K562 (cell line): Measurements from ENCODE around the gene FCHO1. TPM values are rescaled to one million over a fixed set of nuclear protein-coding genes. Genes with fewer than 3 reads are reported as not detected.

Experiments used
- BACH1 ChIP-seq: fragments of 200-800 bp; sonication (Bioruptor generic); IDR thresholded peaks from 2 replicates; pipeline ENCODE4 v1.6.1; 2016; ENCODE audit warnings: missing genetic modification characterization, missing compliant biosample characterization
- CBX1 ChIP-seq: sonication (generic); IDR thresholded peaks from 2 replicates; pipeline ENCODE4 v1.6.1; 2016; ENCODE audit warnings: antibody characterized with exemption, low read depth, mild to moderate bottlenecking
- CCNT2 ChIP-seq: IDR thresholded peaks from 2 replicates; pipeline ENCODE4 v1.6.1; 2011; ENCODE audit warnings: borderline replicate concordance, low read depth, mild to moderate bottlenecking, moderate library complexity, mixed read lengths, low read length; ENCODE audit not compliant: insufficient read length; ENCODE audit errors: extremely low read depth
- GABPB2 ChIP-seq: fragments of 250-450 bp; sonication (Bioruptor Pico); conservative IDR thresholded peaks from 2 replicates; pipeline ENCODE4 v1.5.1; 2021; ENCODE audit warnings: mild to moderate bottlenecking
- MEF2D ChIP-seq: conservative IDR thresholded peaks from 2 replicates; pipeline ENCODE4 v1.6.1; 2016; ENCODE audit warnings: low read depth, missing genetic modification characterization, missing compliant biosample characterization
- RB1 ChIP-seq: fragments of 450-650 bp; IDR thresholded peaks from 2 replicates; pipeline ENCODE4 v1.6.1; 2017; ENCODE audit warnings: low read depth, mild to moderate bottlenecking
- SMARCA5 ChIP-seq: fragments of 450-650 bp; IDR thresholded peaks from 2 replicates; pipeline ENCODE4 v1.6.1; 2016
- ZNF318 ChIP-seq, 2 experiments: fragments of 450-650 bp; IDR thresholded peaks; 2 replicates each; pipeline ENCODE4 v1.6.1; 2016; ENCODE audit warnings: mild to moderate bottlenecking in 2 of 2, borderline replicate concordance in 1 of 2, low read depth in 1 of 2, moderate library complexity in 1 of 2
- ZNF655 ChIP-seq: fragments of 250-450 bp; sonication (Bioruptor Pico); IDR thresholded peaks from 2 replicates; pipeline ENCODE4 v1.5.0; 2021
- polyA plus RNA-seq, 8 experiments: library from polyadenylated mRNA; depleted of rRNA in 4 of 8; stranded (reverse) in 5 of 8; unstranded in 3 of 8; fragments of >200 nt; fragmentation: Nextera tagmentation in 2 of 8; fragmentation: Illumina TruSeq in 1 of 8; extraction: Ambion mirVana in 2 of 8; extraction: Trizol in 1 of 8; gene quantifications; 2 replicates each; pipeline versions ENCODE4 v1.2.1 to v1.2.3, GENCODE V29; 2011 to 2014; ENCODE audit warnings: inconsistent platforms in 1 of 8, missing spikeins in 1 of 8
- total RNA-seq, 7 experiments: library from RNA; depleted of rRNA in 6 of 7; stranded (reverse); fragments of >200 nt in 6 of 7; fragmentation: Illumina TruSeq in 2 of 7; extraction: Trizol in 2 of 7; gene quantifications; 2 replicates each; pipeline versions ENCODE4 v1.2.1 to v1.2.3, GENCODE V29; 2011 to 2021; ENCODE audit warnings: low replicate concordance in 1 of 7
- TF ChIP-seq, protein P1 (sequence below): IDR thresholded peaks from 2 replicates; pipeline ENCODE4 v1.6.1; 2014; ENCODE audit warnings: antibody characterized with exemption
- TF ChIP-seq, protein P2 (sequence below): fragments of 450-650 bp; IDR thresholded peaks from 2 replicates; pipeline ENCODE4 v1.6.1; 2016
- TF ChIP-seq, protein P3 (sequence below): sonication (generic); formaldehyde crosslinking; IDR thresholded peaks from 2 replicates; pipeline ENCODE4 v1.8.0; 2023; ENCODE audit warnings: mild to moderate bottlenecking, missing genetic modification reagents

The FCHO1 gene
- total and polyA plus RNA-seq, 9 of the 15 experiments (the other 6 are each of a cell fraction or from before 2014, with no cell fraction given): 0.21 to 58.9 (median 18.3) TPM

DNA sequence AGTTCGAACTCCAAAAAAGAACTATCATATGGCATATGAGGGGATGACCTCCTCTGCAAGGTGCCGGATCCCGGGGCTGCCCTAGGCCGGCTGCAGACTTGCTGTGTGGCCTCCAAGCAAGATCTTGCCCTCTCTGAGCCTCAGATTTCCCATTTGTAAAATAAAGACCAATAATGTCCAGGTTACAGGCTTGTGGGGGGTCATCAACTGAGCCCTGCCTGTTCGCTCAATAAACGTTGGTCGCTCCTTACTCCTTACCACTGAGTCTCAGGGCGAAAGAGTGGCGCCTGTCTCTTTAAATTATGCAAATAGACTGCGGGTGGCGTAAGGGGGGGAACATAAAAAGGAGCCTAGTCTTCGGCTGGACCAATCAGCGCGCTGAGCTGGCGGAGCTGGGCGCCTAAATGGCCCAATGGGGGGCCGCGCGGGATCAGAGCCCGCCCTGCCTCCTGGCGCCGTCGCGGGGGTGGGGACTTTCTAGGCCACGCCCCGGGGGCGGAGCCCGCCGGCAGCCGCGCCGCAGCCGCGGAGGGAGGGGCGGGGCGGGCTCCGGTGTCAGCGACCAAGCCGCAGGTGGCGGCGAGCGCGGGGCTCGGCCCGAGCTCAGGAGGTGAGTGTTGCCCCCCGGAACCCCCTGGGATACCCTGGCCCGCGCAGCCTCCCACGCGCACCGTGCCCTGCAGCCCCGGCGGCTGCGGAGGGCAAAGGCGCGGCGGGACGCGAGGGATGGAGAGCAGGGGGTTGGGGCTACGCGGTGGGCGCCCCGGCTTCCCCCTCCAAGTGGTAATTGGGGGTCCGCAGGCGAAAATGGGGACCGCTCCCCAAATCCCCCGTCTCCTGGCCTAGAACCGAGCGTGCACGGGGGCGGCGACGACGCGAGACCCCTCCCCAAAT, 3.8 kb upstream of the FCHO1 start (continued):
- TF ChIP-seq RB1 (peak; percentile 17; the same call in 1 of the 2 replicates), ZNF318 (IDR thresholded peaks at IDR 0.05; ENCODE audit: borderline replicate concordance in 1 of 2, low read depth in 1 of 2) (0 out of 4 replicates have a peak, but pooled peaks of 1 of the 2 experiments have one; percentile 31), MEF2D (tag) (no peak), SMARCA5 (peak; percentile 99), CBX1 (peak; percentile 97), BACH1 (no peak), ZNF655 (CRISPR knock-in tag) (no peak), GABPB2 (no peak), CCNT2 (peak; percentile 79)
- TF ChIP-seq, protein P1, sequence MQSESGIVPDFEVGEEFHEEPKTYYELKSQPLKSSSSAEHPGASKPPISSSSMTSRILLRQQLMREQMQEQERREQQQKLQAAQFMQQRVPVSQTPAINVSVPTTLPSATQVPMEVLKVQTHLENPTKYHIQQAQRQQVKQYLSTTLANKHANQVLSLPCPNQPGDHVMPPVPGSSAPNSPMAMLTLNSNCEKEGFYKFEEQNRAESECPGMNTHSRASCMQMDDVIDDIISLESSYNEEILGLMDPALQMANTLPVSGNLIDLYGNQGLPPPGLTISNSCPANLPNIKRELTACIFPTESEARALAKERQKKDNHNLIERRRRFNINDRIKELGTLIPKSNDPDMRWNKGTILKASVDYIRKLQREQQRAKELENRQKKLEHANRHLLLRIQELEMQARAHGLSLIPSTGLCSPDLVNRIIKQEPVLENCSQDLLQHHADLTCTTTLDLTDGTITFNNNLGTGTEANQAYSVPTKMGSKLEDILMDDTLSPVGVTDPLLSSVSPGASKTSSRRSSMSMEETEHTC: no peak
- TF ChIP-seq, protein P2, sequence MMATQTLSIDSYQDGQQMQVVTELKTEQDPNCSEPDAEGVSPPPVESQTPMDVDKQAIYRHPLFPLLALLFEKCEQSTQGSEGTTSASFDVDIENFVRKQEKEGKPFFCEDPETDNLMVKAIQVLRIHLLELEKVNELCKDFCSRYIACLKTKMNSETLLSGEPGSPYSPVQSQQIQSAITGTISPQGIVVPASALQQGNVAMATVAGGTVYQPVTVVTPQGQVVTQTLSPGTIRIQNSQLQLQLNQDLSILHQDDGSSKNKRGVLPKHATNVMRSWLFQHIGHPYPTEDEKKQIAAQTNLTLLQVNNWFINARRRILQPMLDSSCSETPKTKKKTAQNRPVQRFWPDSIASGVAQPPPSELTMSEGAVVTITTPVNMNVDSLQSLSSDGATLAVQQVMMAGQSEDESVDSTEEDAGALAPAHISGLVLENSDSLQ: peak; percentile 97
- TF ChIP-seq, protein P3, sequence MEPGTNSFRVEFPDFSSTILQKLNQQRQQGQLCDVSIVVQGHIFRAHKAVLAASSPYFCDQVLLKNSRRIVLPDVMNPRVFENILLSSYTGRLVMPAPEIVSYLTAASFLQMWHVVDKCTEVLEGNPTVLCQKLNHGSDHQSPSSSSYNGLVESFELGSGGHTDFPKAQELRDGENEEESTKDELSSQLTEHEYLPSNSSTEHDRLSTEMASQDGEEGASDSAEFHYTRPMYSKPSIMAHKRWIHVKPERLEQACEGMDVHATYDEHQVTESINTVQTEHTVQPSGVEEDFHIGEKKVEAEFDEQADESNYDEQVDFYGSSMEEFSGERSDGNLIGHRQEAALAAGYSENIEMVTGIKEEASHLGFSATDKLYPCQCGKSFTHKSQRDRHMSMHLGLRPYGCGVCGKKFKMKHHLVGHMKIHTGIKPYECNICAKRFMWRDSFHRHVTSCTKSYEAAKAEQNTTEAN: no peak
